Gastrocnemius medialis (tissue), 4 donors: ENCODE results near the gene VPS35L.

Source experiments
- CTCF ChIP-seq, 5 experiments: fragments of 450-650 bp in 3 of 5; fragments of 200-600 bp in 2 of 5; sonication (generic) in 2 of 5; IDR thresholded peaks in 4 of 5; conservative IDR thresholded peaks in 1 of 5; 1 replicate in 4 of 5; 2 replicates in 1 of 5; pipeline ENCODE4 v1.5.1; 2016 to 2019; ENCODE audit warnings: antibody characterized with exemption in 5 of 5, mild to moderate bottlenecking in 3 of 5, moderate library complexity in 3 of 5
- POLR2A ChIP-seq, 2 donors: fragments of 450-650 bp; IDR thresholded peaks; one replicate each; pipeline ENCODE4 v1.6.1; 2017; ENCODE audit warnings: antibody characterized with exemption in 2 of 2, mild to moderate bottlenecking in 2 of 2, moderate library complexity in 2 of 2

GRCh38 chr16:19616241-19616640, 60.7 kb downstream of the VPS35L start:
- TF ChIP-seq CTCF (IDR thresholded peaks at IDR 0.05 in 4 of 5, conservative IDR thresholded peaks at IDR 0.05 in 1 of 5) = no peak
- TF ChIP-seq POLR2A (IDR thresholded peaks at IDR 0.05) = no peak
